B cell (primary cell): Measurements from ENCODE around the gene MEAF6. TPM values are rescaled to one million over a fixed set of nuclear protein-coding genes. Genes with fewer than 3 reads are reported as not detected.

Experiments
- ATAC-seq: fragments of 200-7000 bp; cut with Tn5 transposase; one replicate; pipeline ENCODE4 v1.10.0; 2021; ENCODE audit warnings: low read depth, mild to moderate bottlenecking, moderate number of reproducible peaks, moderate library complexity
- CTCF ChIA-PET: fragments of 350-600 bp; sonication (Branson Sonifier 250); formaldehyde crosslinking; loops from one replicate; lab custom pipeline; 2021; ENCODE audit warnings: antibody characterized with exemption, inconsistent platforms; lab: Charles Lee
- POLR2A ChIA-PET: fragments of 350-600 bp; sonication (Branson Sonifier 250); formaldehyde crosslinking; loops from one replicate; lab custom pipeline; 2021; ENCODE audit warnings: antibody characterized with exemption; lab: Charles Lee
- DNase-seq: peaks from one replicate; pipeline ENCODE4 v3.0.0; 2013
- H2AFZ ChIP-seq: 2 replicates; pipeline ENCODE4 v1.6.1; 2012; ENCODE audit warnings: mild to moderate bottlenecking, low read depth, low read length; ENCODE audit not compliant: insufficient read depth, poor library complexity, severe bottlenecking
- H3K27ac ChIP-seq, 2 donors: 1 replicate in 1 of 2; 2 replicates in 1 of 2; pipeline ENCODE4 v1.5.1; 2012 to 2013; ENCODE audit warnings: low read length in 2 of 2, mild to moderate bottlenecking in 2 of 2, moderate library complexity in 1 of 2
- H3K27me3 ChIP-seq, 4 experiments: fragments of 200-600 bp in 1 of 4; sonication (generic) in 1 of 4; replicated peaks in 1 of 4; 1 replicate in 2 of 4; 2 replicates in 2 of 4; pipeline versions ENCODE4 v1.6.1 to v1.7.0; 2013 to 2016; ENCODE audit warnings: low read length in 3 of 4, mild to moderate bottlenecking in 2 of 4, mixed read lengths in 1 of 4, moderate library complexity in 1 of 4; ENCODE audit not compliant: insufficient read depth in 4 of 4, control insufficient read depth in 3 of 4; ENCODE audit errors: control extremely low read depth in 1 of 4
- H3K36me3 ChIP-seq, 2 experiments: replicated peaks in 1 of 2; 1 replicate in 1 of 2; 2 replicates in 1 of 2; pipeline versions ENCODE4 v1.6.1 to v1.7.1; 2013; ENCODE audit warnings: low read length in 1 of 2; ENCODE audit not compliant: insufficient read depth in 2 of 2, control insufficient read depth in 1 of 2; ENCODE audit errors: control extremely low read depth in 1 of 2, extremely low read depth in 1 of 2
- H3K4me1 ChIP-seq, 2 donors: fragments of 200-600 bp in 1 of 2; sonication (generic) in 1 of 2; 1 replicate in 1 of 2; 2 replicates in 1 of 2; pipeline versions ENCODE4 v1.5.1 to v1.6.1; 2013 to 2017; ENCODE audit warnings: low read length in 2 of 2; ENCODE audit not compliant: control insufficient read depth in 2 of 2, insufficient read depth in 2 of 2
- H3K4me2 ChIP-seq: replicated peaks from 2 replicates; pipeline ENCODE3; 2012; ENCODE audit warnings: mild to moderate bottlenecking, low read depth, low read length; ENCODE audit not compliant: poor library complexity, severe bottlenecking
- H3K4me3 ChIP-seq, 5 experiments: fragments of 200-600 bp in 1 of 5; sonication (generic) in 1 of 5; 1 replicate in 3 of 5; 2 replicates in 2 of 5; pipeline versions ENCODE4 v1.5.1 to v1.7.0; 2011 to 2016; ENCODE audit warnings: low read length in 4 of 5, mild to moderate bottlenecking in 4 of 5, low read depth in 2 of 5, control low read depth in 1 of 5, moderate library complexity in 1 of 5; ENCODE audit not compliant: insufficient read depth in 1 of 5; ENCODE audit errors: control extremely low read depth in 1 of 5, extremely low read depth in 1 of 5
- H3K79me2 ChIP-seq: fragments of 200-600 bp; sonication (generic); one replicate; pipeline ENCODE4 v1.6.0; 2016; ENCODE audit warnings: low read length; ENCODE audit not compliant: control insufficient read depth, insufficient read depth
- H3K9ac ChIP-seq: fragments of 200-600 bp; sonication (generic); 2 replicates; pipeline ENCODE4 v1.6.1; 2017; ENCODE audit warnings: mild to moderate bottlenecking, low read length, moderate library complexity
- H3K9me3 ChIP-seq, 3 donors: one replicate each; pipeline versions ENCODE4 v1.6.1 to v1.7.1; 2013; ENCODE audit warnings: low read length in 2 of 3; ENCODE audit not compliant: control insufficient read depth in 2 of 3, insufficient read depth in 1 of 3; ENCODE audit errors: control extremely low read depth in 1 of 3
- H4K20me1 ChIP-seq: 2 replicates; pipeline ENCODE4 v1.6.0; 2012; ENCODE audit warnings: mild to moderate bottlenecking, low read length; ENCODE audit not compliant: insufficient read depth, control insufficient read depth, poor library complexity, severe bottlenecking
- H3K27ac Mint-ChIP-seq: one replicate; pipeline ENCODE4 v1.8.0; 2021; ENCODE audit warnings: mixed read lengths
- H3K27me3 Mint-ChIP-seq: one replicate; pipeline ENCODE4 v1.8.0; 2021; ENCODE audit warnings: mixed read lengths
- H3K4me1 Mint-ChIP-seq: one replicate; pipeline ENCODE4 v1.8.0; 2021; ENCODE audit warnings: mixed read lengths
- H3K4me3 Mint-ChIP-seq: one replicate; pipeline ENCODE4 v1.8.0; 2021; ENCODE audit warnings: mixed read lengths
- H3K9me3 Mint-ChIP-seq: one replicate; pipeline ENCODE4 v1.8.0; 2022; ENCODE audit warnings: mixed read lengths; ENCODE audit not compliant: insufficient read depth
- EZH2 ChIP-seq: IDR thresholded peaks from 2 replicates; pipeline ENCODE4 v1.6.1; 2012; ENCODE audit warnings: borderline replicate concordance, low read depth, mild to moderate bottlenecking, moderate library complexity, low read length; ENCODE audit not compliant: insufficient read depth, poor library complexity, severe bottlenecking
- WGBS: methylation state at CpG from one replicate; pipeline ENCODE4 v1.1.5; 2013; ENCODE audit warnings: missing lambda C conversion rate; ENCODE audit not compliant: insufficient coverage; 5-methylcytosine and 5-hydroxymethylcytosine counted together
- intact Hi-C: fragments of 100-400 bp; cut with micrococcal nuclease; formaldehyde crosslinking; loops from one replicate; pipeline ENCODE4 v1.10.0; 2022
- polyA plus RNA-seq: library from polyadenylated mRNA; depleted of rRNA; stranded (reverse); fragments of >200 nt; gene quantifications from 2 replicates; pipeline ENCODE4 v1.2.3, GENCODE V29; 2012
- total RNA-seq, 2 donors: library from RNA; stranded (reverse); fragments of 120-200 nt in 1 of 2; gene quantifications; 1 replicate in 1 of 2; 2 replicates in 1 of 2; pipeline versions ENCODE4 v1.2.3 to v1.2.4, GENCODE V29; 2013 to 2022
- TF ChIP-seq, protein P1 (sequence below): fragments of 200-600 bp; IDR thresholded peaks from one replicate; pipeline ENCODE4 v1.8.0; 2022; ENCODE audit warnings: antibody characterized with exemption, mild to moderate bottlenecking

MEAF6 gene
- total and polyA plus RNA-seq, 2 donors (not counting 1 experiment from before 2014, with no cell fraction given), result 52.5 to 84.2 TPM

DNA sequence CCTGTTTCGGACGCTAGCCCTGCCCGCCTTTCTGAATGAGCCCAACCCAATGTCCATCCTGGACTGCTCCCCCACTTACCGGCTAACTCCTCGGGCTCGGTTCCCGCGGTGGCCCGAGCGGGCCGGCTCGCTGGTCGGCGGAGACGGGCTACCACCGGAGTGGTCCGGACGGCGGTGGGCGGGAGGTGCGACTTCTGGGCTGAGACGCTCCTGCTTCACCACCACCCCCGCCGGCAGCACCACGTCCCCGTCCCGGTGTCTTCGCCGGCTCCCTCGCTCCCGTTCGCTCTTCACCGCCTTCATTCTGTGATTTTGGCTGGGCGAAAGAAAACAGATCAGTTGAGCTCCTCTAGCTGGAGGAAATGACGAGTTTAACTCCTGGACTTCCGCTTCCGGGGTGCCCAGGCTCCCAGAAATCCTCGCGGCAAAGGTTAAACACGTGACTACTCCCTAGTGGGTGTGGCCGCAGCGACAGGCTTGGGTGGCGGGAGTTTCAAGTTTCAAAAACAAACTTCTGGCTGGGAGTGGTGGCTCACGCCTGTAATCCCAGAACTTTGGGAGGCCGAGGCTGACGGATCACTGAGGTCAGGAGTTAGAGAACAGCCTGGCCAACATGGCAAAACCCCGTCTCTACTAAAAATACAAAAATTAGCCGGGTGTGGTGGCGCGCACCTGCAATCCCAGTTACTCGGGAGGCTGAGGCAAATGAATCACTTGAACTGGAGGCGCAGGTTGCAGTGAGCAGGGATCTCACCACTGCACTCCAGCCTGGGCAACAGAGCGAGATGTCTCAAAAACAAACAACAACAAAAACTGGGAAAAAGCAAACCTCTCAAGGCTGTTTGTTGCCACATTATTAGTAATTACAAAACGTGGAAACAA is 39.6 kb upstream of the MEAF6 start, which contains the start of gene SNIP1:
Gene SNIP1 (minus strand): TSS at position 367 of the 882 bp plus-strand sequence. CDS start 64 bp downstream, at position 303.
- no peaks in the 10 kb centered on the region for H3K9me3 Mint-ChIP-seq
- H3K4me1 Mint-ChIP-seq, result peaks cover 33% of the 10 kb centered on the region
- ChIA-PET CTCF (interaction anchor here (1.0 to 1.7 kb wide), 3 partner anchors 39 to 128 kb away, joined by 3 to 13 read pairs (median 3); partner anchors contain the start of gene MEAF6), POLR2A (interaction anchor here (0.6 to 1.9 kb wide), 3 partner anchors 39 to 136 kb away, joined by 4 to 8 read pairs (median 5); partner anchors contain the start of gene MEAF6)
- DNase-seq (peak; percentile 94), ATAC-seq (peak; percentile 98)
- H3K4me2 ChIP-seq, result peak within 1 kb of the TSS; percentile 88
- peak within 1 kb of the TSS; percentile 98 for H3K4me3 Mint-ChIP-seq
- H4K20me1 ChIP-seq, result peaks cover 10% of the 10 kb centered on the region
- peaks cover 3 to 20% of the 10 kb centered on the region in 2 experiments for H3K36me3 ChIP-seq
- H3K27ac Mint-ChIP-seq, result peak within 1 kb of the TSS; percentile 97
- peaks cover 0 to 3% (median 0%) of the 10 kb centered on the region in 4 experiments for H3K27me3 ChIP-seq
- intact Hi-C loops, result loop anchor here (1.0 to 2.0 kb wide), 6 partner anchors 40 to 1103 kb away; partner anchors contain the start of genes CDCA8, GNL2, MEAF6 and OSCP1
- peak within 1 kb of the TSS; percentile 99 for H3K9ac ChIP-seq
- WGBS, result 11% methylated on average over 45 of the region's 54 CpGs
- H3K27ac ChIP-seq, result peak within 1 kb of the TSS; percentile 82 to 96
- H3K9me3 ChIP-seq, result peaks cover 0 to 7% (median 0%) of the 10 kb centered on the region in 3 donors
- peak within 1 kb of the TSS; percentile 92 for H2AFZ ChIP-seq
- peak within 1 kb of the TSS; percentile 75 to 99 (median 93) for H3K4me3 ChIP-seq
- H3K79me2 ChIP-seq, result peaks cover 41% of the 10 kb centered on the region
- TF ChIP-seq, protein P1, sequence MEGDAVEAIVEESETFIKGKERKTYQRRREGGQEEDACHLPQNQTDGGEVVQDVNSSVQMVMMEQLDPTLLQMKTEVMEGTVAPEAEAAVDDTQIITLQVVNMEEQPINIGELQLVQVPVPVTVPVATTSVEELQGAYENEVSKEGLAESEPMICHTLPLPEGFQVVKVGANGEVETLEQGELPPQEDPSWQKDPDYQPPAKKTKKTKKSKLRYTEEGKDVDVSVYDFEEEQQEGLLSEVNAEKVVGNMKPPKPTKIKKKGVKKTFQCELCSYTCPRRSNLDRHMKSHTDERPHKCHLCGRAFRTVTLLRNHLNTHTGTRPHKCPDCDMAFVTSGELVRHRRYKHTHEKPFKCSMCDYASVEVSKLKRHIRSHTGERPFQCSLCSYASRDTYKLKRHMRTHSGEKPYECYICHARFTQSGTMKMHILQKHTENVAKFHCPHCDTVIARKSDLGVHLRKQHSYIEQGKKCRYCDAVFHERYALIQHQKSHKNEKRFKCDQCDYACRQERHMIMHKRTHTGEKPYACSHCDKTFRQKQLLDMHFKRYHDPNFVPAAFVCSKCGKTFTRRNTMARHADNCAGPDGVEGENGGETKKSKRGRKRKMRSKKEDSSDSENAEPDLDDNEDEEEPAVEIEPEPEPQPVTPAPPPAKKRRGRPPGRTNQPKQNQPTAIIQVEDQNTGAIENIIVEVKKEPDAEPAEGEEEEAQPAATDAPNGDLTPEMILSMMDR, result no peak
- TF ChIP-seq EZH2, result no peak
- H3K27me3 Mint-ChIP-seq, result peaks cover 5% of the 10 kb centered on the region
- H3K4me1 ChIP-seq, result peaks cover 13 to 19% of the 10 kb centered on the region in 2 donors
